Measurements from ENCODE around the gene TPCN2. TPM values are rescaled to one million over a fixed set of nuclear protein-coding genes. Genes with fewer than 3 reads are reported as not detected.

The TPCN2 gene
- total RNA-seq, 4 donors from 2014 or later, result 5.6 to 54.6 (median 17.7) TPM

GRCh38 chr11:69037074-69037473 lies 11.7 kb upstream of the TPCN2 start:
- Histone ChIP-seq H3K4me3 (no peak overlapping the region), H3K4me1 (no peaks in the 10 kb centered on the region), H3K9me3 (no peaks in the 10 kb centered on the region), H3K27ac (peak overlapping the region in 1 of 2 donors; percentile 74), H3K36me3 (no peaks in the 10 kb centered on the region), H3K27me3 (no peaks in the 10 kb centered on the region)
- TF ChIP-seq, protein P1, sequence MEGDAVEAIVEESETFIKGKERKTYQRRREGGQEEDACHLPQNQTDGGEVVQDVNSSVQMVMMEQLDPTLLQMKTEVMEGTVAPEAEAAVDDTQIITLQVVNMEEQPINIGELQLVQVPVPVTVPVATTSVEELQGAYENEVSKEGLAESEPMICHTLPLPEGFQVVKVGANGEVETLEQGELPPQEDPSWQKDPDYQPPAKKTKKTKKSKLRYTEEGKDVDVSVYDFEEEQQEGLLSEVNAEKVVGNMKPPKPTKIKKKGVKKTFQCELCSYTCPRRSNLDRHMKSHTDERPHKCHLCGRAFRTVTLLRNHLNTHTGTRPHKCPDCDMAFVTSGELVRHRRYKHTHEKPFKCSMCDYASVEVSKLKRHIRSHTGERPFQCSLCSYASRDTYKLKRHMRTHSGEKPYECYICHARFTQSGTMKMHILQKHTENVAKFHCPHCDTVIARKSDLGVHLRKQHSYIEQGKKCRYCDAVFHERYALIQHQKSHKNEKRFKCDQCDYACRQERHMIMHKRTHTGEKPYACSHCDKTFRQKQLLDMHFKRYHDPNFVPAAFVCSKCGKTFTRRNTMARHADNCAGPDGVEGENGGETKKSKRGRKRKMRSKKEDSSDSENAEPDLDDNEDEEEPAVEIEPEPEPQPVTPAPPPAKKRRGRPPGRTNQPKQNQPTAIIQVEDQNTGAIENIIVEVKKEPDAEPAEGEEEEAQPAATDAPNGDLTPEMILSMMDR (IDR thresholded peaks at IDR 0.05), result no peak
- TF ChIP-seq POLR2A (IDR thresholded peaks at IDR 0.05), result no peak
- peak in 1 of 2 donors; percentile 13 for DNase-seq
- intact Hi-C loops (cut with DNase I; ENCODE audit: low total_unique reads), result no loop called here

- DNase-seq, result no peak
- intact Hi-C loops (cut with DNase I; ENCODE audit: low total_unique reads), result no loop called here
- no peaks in the 10 kb centered on the region for H3K4me1 ChIP-seq
- peak overlapping the region; percentile 19 to 52 for H3K27ac ChIP-seq
- no peaks in the 10 kb centered on the region for H3K9me3 ChIP-seq
- no peaks in the 10 kb centered on the region for H3K27me3 ChIP-seq
- no peak overlapping the region for H3K4me3 ChIP-seq
- no peaks in the 10 kb centered on the region for H3K36me3 ChIP-seq
- no peak for TF ChIP-seq POLR2A (IDR thresholded peaks at IDR 0.05)
- TF ChIP-seq, protein P1 (IDR thresholded peaks at IDR 0.05), result no peak
Measured at GRCh38 chr11:69037544-69037943, 11.2 kb upstream of the TPCN2 start.

- H3K4me1 ChIP-seq, result no peaks in the 10 kb centered on the region
- H3K4me3 ChIP-seq, result no peak overlapping the region
- H3K27me3 ChIP-seq, result no peaks in the 10 kb centered on the region
- H3K9me3 ChIP-seq, result no peaks in the 10 kb centered on the region
- no peak for DNase-seq
- intact Hi-C loops (cut with DNase I; ENCODE audit: low total_unique reads), result no loop called here
- H3K36me3 ChIP-seq, result no peaks in the 10 kb centered on the region
- H3K27ac ChIP-seq, result no peak overlapping the region
- TF ChIP-seq POLR2A (IDR thresholded peaks at IDR 0.05), result no peak
- TF ChIP-seq, protein P1 (IDR thresholded peaks at IDR 0.05), result no peak
Measured at GRCh38 chr11:69039501-69039900, 9.2 kb upstream of the TPCN2 start.

DNA sequence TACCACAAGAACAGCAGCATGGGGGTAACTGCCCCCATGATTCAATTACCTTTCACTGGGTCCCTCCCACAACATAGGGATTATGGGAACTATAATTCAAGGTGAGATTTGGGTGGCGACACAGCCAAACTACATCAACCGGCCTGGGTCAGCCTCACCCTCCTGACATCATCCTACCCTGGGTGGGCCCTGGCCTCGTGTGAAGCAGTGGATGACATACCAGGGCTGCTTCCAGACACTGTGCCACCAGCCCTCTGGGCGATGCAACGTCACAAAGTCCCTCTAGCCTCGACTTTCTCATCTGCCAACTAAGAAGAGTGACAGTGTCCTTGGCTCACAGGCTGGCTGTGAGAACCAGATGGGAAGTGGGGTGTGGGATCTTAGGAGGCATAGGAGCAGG lies 8.7 kb upstream of the TPCN2 start:
- no peaks in the 10 kb centered on the region for H3K4me1 ChIP-seq
- no peak overlapping the region for H3K27ac ChIP-seq
- intact Hi-C loops (cut with DNase I; ENCODE audit: low total_unique reads), result no loop called here

GRCh38 chr11:69040581-69041260 lies 8.0 kb upstream of the TPCN2 start:
- no peak overlapping the region for H3K4me3 ChIP-seq
- intact Hi-C loops (cut with DNase I; ENCODE audit: low total_unique reads), result no loop called here
- peak overlapping the region in 1 of 2 donors; percentile 19 for H3K27ac ChIP-seq
- no peaks in the 10 kb centered on the region for H3K27me3 ChIP-seq
- H3K4me1 ChIP-seq, result no peaks in the 10 kb centered on the region
- no peaks in the 10 kb centered on the region for H3K36me3 ChIP-seq
- TF ChIP-seq, protein P1 (IDR thresholded peaks at IDR 0.05), result no peak
- no peak for TF ChIP-seq POLR2A (IDR thresholded peaks at IDR 0.05)
- no peak for DNase-seq
- no peaks in the 10 kb centered on the region for H3K9me3 ChIP-seq

More for the DNA sequence above, 8.7 kb upstream of the TPCN2 start:
- no peak for DNase-seq
- H3K27me3 ChIP-seq, result no peaks in the 10 kb centered on the region
- TF ChIP-seq POLR2A (IDR thresholded peaks at IDR 0.05), result no peak
- H3K9me3 ChIP-seq, result no peaks in the 10 kb centered on the region
- no peaks in the 10 kb centered on the region for H3K36me3 ChIP-seq
- no peak overlapping the region for H3K4me3 ChIP-seq
